HCEC 1CT (cell line): Measurements from ENCODE around the gene ITGA6.
"Not testable (repeated sequence)": the region's sequence is repeated elsewhere in the genome, so short reads cannot be mapped to it uniquely, and the experiment has no call there.

Source experiments
- DNase-seq: peaks from one replicate; pipeline ENCODE4 v3.0.0-alpha.2; 2017

ITGA6 gene

GRCh38 chr2:172518995-172519394, 91.6 kb downstream of the ITGA6 start:
- no peak for DNase-seq

- DNase-seq: no peak
Observed at GRCh38 chr2:172525601-172526000, 98.2 kb downstream of the ITGA6 start.

- no peak for DNase-seq
Observed at GRCh38 chr2:172531309-172531708, 103.9 kb downstream of the ITGA6 start.

- not testable (repeated sequence) for DNase-seq
Observed at GRCh38 chr2:172532461-172532860, 105.1 kb downstream of the ITGA6 start.

GRCh38 chr2:172533687-172534086, 106.3 kb downstream of the ITGA6 start:
- DNase-seq: no peak

- no peak for DNase-seq
Observed at GRCh38 chr2:172535119-172535518, 107.7 kb downstream of the ITGA6 start.

GRCh38 chr2:172537851-172538250, 110.5 kb downstream of the ITGA6 start:
- not testable (repeated sequence) for DNase-seq

GRCh38 chr2:172539767-172540166, 112.4 kb downstream of the ITGA6 start:
- DNase-seq: no peak

GRCh38 chr2:172540421-172540820, 113.0 kb downstream of the ITGA6 start:
- DNase-seq: peak; percentile 66

- DNase-seq: no peak
Observed at GRCh38 chr2:172545408-172546075, 118.2 kb downstream of the ITGA6 start.

GRCh38 chr2:172549131-172549530, 121.7 kb downstream of the ITGA6 start:
- DNase-seq: no peak

- DNase-seq: not testable (repeated sequence)
Observed at GRCh38 chr2:172549802-172550201, 122.4 kb downstream of the ITGA6 start.

- DNase-seq: no peak
Observed at GRCh38 chr2:172550419-172550818, 123.0 kb downstream of the ITGA6 start.

GRCh38 chr2:172551271-172551670, 123.9 kb downstream of the ITGA6 start:
- peak; percentile 4 for DNase-seq

GRCh38 chr2:172552547-172553291, 125.3 kb downstream of the ITGA6 start:
- peak; percentile 86 for DNase-seq

GRCh38 chr2:172554352-172555271, 127.2 kb downstream of the ITGA6 start:
- DNase-seq: no peak

GRCh38 chr2:172555272-172555521, 127.8 kb downstream of the ITGA6 start:
- no peak for DNase-seq
